Endometrial microvascular endothelial cells (primary cell): ENCODE results near the gene REM1. TPM values are rescaled to one million over a fixed set of nuclear protein-coding genes. Genes with fewer than 3 reads are reported as not detected.
"Not testable (repeated sequence)": the region's sequence is repeated elsewhere in the genome, so short reads cannot be mapped to it uniquely, and the experiment has no call there.

ENCODE experiments used
- in situ Hi-C: cut with HindIII; loops from 2 replicates; pipeline ENCODE4 v1.10.0; 2017; ENCODE audit warnings: low sequenced_read_pairs, low pct_unique_long_range_greater_than_20kb; ENCODE audit errors: inconsistent ontology term
- total RNA-seq: library from RNA; depleted of rRNA; stranded (reverse); fragments of >200 nt; gene quantifications from one replicate; pipeline ENCODE4 v1.2.3, GENCODE V29; 2015; ENCODE audit errors: inconsistent ontology term

Gene REM1
- total RNA-seq, 1 donor from 2014 or later = not detected

DNA sequence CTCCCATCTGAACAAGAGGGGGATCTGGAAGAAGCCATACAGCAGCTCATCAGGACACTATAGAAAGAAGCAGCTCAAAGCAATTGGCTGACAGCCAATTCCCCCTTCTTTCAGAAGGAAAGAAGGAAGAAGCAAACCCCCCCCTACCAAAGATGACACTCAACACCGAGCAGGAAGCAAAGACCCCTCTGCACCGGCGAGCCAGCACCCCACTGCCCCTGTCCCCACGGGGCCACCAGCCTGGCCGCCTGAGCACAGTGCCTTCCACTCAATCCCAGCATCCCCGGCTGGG lies 1.2 kb downstream of the REM1 start:
- in situ Hi-C loops = no loop called here

DNA sequence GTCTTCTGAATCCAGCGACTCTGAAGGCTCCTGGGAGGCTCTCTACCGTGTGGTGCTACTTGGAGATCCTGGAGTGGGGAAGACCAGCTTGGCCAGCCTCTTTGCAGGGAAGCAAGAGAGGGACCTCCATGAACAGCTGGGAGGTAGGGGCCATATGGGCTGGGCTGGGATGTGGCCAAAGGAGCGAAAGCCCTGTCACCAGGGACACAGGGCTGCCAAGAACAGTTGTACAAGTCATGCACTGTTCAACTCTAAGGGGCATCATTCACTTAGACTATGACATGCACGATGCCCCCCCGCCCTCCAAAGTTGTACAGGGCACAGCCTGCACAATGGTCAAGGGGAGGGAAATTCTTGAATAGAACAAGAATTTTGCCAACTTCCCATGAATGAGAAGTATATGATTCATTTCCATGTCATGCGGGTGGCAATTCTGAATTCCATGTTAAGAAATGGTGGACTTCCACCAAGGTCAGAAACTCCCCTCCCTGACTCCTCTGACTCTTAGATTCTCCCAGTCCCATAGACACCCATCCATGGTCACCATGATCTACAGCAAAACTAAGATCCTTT lies 1.6 kb downstream of the REM1 start:
- in situ Hi-C loops = no loop called here

DNA sequence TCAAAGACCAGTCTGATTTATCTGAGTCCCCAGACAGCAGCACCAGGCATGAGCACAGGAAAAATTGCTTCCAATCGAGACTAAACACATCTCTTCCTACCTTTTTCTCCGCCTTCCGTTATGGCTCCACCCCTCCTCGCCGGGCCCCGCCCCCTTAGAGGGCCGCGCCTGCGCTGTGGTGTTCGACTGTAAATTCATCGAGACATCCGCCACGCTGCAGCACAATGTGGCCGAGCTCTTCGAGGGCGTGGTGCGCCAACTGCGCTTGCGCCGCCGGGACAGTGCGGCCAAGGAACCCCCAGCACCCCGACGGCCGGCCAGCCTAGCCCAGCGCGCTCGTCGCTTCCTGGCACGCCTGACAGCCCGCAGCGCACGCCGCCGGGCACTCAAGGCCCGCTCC lies 8.9 kb downstream of the REM1 start:
- in situ Hi-C loops = no loop called here

DNA sequence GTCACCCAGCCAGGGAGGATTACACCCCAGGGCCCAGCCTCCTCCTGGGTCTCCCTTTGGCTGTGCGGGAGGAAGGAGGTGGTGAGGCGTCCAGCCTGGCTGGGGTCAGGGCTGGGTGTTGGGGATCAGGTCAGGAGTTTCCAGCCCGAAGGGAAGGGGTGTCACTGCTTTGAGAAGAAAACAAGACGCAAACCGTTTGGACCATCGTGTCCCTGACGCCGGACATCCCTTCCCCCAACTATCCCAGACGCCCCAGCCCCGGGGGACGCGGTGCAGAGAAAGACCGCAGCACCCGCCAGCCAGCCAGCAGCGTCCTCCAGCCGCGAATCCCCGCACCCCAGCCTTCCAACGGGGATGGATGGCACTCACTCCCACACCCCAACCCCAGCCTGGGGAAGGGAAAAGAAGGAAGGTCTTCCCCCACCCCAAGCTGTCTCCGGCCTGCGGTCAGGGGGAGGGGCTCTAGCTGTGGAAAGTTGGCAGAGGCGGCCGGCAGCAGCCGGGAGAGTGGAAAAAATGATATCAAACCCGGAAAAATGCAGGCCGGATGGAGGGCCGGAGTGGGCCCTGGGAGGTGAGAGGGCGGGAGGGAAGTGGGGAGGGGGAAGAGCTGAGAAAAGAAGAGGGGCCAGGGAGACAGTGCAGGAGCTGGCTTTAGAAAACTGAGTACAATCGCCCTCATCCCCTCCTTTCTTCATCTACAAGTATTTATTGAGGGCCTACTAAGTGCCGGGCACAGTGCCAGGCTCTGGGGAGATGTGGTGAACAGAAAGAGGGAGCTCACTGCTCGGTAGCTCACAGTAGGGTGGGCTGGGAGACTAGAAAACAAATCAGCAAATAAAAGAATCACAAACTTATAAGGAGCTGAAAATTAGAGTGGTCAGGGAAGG lies 10.6 kb downstream of the REM1 start:
- in situ Hi-C loops = no loop called here

DNA sequence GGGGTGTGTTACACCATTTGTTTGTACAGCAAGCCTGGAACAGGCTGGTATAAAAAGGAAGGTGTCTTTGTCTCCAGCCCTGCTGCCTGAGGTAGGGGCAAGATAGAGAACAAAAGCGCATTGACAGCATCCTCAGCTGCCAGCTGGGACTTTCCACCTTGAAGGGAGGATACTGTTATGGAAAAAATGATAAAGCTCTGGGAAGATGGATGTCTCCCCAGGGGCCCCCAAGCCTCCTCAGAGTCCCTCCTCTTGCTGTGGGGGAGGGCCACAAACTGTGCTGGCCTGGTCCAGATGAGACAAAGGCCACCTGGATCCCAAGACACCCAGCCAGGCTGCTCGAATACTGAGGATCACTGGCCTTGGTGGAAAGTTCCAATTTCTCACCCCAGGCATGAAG lies 13.0 kb downstream of the REM1 start:
- in situ Hi-C loops = no loop called here

DNA sequence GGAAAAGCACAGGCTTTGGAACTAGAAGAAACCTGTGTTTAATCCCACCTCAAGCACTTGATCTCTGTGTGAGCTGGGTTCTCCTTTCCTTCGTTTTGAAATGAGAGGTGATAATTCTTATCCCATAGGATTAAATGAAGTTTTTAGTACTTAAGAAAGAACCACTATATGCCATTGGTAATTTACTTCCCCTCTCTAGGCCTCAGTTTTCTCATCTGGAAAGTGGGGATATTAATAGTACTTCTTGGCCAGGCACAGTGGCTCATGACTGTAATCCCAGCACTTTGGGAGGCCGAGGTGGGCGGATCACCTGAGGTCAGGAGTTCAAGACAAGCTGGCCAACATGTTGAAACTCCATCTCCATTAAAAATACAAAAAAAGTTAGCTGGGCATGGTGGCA lies 14.1 kb downstream of the REM1 start:
- in situ Hi-C loops = no loop called here

DNA sequence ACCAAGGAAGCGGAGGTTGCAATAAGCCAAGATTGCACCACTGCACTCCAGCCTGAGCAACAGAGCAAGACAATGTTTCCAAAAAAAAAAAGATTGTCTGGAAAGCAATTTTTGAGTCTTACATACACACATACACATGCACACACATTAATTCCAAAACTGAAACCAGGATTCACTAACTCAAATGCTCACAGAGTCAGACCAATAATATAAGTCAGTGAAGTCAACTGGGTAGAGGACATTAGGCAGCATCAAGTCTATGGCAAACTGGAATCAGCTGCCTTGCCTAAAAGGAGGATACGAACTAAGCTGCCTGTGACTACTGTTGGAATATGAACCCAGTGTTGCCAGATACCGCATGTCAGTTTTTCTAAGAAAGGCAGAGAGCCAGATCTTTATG lies 15.7 kb downstream of the REM1 start:
- in situ Hi-C loops = no loop called here

DNA sequence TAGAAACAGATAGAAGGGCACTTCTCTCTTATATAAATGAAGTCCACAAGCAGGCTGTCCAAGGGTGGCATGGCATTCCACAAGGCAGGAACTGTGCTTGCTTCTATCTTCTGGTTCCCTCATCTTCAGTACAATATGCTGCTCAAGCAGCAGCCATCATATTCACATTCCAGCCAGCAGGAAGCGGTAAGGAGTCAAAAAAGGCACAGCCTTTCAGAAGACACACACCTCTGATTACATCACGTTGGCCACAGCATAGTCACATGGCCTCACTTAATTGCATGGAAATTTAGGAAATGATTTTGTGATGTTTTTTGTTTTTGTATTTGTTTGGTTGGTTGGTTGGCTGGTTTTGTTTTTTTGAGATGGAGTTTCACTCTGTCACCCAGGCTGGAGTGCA lies 19.0 kb downstream of the REM1 start:
- in situ Hi-C loops = no loop called here

DNA sequence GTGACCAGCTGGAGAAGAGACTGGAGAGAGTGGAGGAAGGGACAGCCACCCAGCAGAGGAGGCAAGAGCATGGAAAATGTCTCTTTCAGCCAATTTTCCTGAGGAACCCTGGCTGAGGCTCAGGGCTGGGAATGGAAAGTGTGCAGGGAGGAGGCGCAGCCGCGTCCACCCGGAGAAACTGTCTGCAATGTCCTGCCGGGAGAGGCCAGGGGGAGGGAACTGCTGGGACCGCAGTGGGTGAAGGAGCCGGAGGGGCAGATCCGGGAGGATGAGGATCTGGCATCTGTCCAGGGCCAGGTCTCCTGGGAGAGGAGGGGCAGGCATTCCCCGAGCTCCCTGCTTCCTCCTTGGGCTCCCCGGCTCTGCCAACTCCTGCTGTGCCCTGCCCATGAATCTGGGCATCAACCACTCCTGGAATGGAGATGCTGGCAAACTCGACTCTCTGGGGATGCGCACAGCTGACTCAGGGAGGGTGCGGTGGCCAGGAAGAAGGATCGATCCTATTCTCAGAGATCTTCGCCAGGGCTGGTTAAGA lies 21.7 kb downstream of the REM1 start:
- in situ Hi-C loops = no loop called here

DNA sequence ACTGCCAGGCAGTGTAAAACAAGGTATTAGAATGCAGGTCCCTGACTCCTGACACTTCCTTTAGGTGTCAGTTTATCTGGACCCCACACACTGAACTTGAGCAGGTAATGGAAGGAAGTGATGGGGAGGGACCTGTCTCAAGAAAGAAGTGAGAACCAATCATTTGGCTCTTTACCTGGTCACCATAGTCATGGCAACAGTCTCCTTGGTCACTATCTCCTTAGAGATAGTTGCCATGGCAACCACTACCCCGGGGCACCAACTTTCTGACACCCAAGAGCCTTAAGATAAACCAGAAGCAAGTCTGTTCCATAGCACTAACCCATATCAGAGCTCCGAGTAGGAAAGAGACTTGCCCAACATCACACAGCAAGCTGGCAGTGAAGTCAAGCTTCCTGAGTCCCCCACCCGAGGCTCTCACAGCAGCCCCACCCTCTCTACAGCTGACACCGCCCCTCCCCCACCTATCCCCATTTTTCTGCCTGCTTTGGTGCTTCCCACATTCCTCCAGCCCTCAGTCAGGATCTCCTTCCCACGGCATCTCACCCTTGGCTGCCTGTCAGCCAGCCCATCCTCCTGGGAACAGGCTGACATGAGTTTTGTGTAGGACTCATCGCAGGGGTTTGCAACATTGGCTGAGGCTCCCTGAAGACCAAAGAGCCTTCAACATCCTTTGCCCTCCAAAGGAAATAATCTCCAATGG lies 22.9 kb downstream of the REM1 start:
- in situ Hi-C loops = no loop called here

DNA sequence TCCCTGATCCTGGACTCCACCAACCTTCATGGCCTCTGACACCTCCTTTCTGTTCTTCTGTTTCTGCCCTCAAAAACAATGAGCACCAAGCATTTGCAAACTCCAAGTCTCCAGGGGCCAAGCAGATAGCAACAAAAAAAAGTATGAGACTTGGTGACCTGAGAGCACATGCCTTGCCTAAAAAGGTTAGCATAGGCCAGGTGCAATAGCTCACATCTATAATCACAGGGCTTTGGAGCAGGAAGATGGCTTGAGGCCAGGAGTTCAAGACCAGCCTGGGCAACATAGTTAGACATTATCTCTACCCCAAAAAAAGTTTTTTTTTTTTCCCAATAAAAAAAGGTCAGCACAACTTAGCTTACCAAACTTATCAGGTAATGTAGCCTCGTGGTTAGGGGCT lies 25.4 kb downstream of the REM1 start:
- in situ Hi-C loops = no loop called here

DNA sequence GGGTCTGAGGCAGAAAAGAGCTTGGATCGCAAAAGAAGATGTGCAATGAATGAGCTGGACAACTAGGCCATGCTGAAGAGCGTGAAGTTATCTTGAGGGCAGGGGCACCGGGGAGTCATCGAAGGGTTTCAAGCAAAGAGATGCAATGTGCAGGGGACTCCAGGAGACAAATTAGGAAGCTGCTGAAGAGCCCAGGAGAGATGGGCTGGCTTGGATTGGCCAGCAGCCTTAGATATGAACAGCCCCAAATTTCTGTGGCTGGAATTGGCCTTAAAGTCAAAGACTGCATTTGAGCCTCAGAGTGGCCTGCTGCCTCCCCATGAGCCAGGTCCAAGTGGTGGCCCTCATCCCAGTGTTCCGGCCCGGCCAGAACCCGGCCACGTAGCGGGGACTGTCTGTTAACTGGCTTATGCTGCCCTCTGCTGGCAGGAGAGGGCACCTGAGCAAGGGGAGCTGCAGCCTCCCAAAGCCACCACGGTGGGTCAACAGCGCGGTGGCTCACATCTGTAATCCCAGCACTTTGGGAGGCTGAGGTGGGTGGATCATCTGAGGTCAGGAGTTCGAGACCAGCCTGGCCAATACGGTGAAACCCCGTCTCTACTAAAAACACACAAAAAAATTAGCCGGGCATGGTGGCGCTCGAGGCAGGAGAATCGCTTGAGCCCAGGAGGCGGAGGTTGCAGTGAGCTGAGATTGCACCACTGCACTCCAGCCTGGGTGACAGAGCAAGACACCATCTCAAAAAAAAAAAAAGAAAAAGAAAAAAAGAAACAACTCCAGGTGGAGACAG lies 28.0 kb downstream of the REM1 start:
- in situ Hi-C loops = not testable (repeated sequence)

DNA sequence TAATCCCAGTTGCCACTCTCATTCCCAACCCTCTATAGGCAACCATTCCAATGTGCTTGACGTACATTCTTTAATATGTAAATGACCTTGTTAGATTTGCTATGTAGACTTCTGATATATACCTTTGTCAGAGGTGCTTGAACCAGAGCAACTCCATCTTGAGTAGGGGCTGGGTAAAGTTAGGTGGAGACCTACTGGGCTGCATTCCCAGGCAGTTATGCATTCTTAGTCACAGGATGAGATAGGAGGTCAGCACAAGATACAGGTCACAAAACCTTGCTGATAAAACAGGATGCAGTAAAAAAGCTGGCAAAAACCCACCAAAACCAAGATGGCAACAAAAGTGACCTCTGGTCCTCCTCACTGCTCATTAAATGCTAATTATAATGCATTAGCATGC lies 30.8 kb downstream of the REM1 start:
- in situ Hi-C loops = no loop called here

DNA sequence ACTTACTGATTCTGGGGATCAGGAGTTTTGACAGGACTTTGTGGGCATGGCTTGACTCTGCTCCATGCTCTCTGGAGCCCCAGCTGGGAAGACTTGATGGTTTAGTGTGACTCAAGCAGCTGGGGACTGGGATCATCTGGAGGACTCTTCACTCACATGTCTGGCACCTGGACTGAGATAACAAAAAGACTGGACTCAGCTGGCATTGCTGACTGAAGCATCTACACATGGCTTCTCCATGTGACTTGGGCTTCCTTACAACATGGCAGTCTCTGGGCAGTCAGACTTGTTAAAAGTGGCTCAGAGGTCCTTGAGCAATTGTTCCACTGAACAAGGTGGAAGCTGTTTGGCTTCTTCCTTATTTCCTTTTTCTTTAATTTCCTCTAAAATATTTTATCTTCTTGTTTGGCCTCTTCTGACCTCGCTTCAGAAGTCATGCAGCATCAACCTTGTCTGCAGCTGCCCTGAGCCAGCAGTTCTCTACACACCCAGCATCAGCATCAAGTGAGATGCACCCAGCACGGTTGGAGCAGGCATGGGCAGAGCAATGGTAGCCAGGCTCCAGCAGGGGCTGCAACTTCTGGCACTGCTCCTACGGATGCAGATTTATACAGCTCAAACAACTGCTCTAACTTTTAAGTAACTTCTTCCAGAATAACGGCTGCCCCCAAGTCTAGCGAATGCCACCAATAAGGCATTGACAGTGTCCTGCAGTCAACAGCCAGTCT lies 33.6 kb downstream of the REM1 start:
- in situ Hi-C loops = no loop called here

DNA sequence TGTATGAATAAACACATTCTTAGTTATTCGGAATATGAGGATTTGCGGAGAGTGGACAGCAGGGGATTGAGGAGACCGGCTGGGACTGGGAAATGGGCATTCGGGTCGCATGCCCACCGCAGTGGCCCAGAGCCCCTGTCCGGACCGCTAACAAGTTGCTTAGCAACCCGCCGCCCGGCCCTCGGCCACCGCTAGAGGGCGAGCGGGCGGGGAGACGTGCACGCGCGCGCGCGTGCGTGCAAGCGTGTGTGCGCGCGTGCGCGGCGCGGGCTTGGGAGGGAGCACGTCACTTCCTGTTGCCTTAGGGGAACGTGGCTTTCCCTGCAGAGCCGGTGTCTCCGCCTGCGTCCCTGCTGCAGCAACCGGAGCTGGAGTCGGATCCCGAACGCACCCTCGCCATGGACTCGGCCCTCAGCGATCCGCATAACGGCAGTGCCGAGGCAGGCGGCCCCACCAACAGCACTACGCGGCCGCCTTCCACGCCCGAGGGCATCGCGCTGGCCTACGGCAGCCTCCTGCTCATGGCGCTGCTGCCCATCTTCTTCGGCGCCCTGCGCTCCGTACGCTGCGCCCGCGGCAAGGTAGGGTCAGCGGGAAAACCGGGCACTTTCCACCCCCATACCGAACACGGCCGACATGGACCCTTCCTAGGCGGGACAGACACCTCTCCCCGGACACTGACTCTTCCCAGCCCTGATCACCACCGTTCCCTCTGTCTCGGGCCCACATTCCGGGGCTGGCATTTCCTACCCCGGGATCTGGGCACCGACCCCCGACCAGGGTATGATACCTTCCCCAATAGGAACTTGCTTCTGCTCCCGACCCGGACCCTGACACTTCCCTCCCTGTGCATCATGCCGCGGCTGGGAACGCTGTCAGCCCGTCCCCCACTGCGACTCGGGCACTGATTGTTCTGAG lies 39.3 kb downstream of the REM1 start, which contains the start of gene HM13:
TSS of gene HM13 (plus strand) at position 289 of the 918 bp plus-strand sequence. CDS start at position 399, 110 bp downstream.
- in situ Hi-C loops = no loop called here

DNA sequence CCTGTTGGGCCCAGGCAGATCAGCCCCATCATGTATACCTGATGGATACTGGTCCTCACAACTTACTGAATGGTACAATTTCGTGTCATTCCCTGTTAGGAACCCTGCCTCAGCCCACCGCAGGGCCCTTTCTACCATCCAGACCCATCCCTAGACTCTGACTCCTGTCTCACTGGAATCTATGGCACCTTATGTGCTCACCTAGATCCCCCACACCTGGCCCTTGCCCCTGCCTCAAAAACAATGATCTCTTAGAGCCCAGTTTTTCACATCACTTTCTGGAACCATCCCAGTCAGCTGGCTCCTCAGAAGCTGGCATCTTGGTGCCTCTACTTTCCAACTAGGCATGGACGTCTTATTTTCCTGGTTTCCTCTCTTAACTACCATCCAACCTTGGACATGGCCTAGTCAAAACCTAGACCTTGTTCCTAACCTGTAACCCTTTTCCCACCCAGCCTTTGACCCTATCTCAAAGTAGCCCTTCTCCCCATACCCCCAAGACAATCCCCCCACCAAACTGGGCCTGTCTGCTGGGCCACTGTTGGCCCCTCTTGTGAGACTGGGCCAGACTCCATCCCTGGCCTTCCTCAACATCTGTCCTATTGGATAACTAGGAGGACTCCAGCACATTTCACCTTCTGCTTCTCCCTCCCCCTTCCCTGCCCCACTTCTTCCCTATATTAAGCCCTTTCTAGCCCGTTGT lies 40.1 kb downstream of the REM1 start:
- in situ Hi-C loops = no loop called here

DNA sequence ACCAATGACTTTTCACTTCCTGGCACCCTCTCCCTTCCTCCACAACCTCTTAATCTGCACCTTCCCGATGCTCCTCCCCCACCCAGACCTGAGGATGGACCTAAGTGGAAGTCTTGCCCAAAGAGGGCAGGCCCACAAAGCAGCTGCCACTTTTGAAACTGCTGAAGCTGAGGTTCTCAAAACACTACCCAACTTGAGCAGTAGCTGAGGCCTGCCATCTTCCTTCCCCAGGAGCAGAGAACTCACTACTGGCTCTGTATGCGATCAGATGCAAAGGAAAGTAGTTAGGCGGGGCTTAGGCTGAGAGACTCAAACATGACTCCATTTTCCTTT lies 40.7 kb downstream of the REM1 start:
- in situ Hi-C loops = no loop called here
